ENCODE measurements around the gene NRSN2. TPM values are rescaled to one million over a fixed set of nuclear protein-coding genes. Genes with fewer than 3 reads are reported as not detected.

NRSN2 gene
- total RNA-seq, 1 donor from 2014 or later = 14.6 TPM

DNA sequence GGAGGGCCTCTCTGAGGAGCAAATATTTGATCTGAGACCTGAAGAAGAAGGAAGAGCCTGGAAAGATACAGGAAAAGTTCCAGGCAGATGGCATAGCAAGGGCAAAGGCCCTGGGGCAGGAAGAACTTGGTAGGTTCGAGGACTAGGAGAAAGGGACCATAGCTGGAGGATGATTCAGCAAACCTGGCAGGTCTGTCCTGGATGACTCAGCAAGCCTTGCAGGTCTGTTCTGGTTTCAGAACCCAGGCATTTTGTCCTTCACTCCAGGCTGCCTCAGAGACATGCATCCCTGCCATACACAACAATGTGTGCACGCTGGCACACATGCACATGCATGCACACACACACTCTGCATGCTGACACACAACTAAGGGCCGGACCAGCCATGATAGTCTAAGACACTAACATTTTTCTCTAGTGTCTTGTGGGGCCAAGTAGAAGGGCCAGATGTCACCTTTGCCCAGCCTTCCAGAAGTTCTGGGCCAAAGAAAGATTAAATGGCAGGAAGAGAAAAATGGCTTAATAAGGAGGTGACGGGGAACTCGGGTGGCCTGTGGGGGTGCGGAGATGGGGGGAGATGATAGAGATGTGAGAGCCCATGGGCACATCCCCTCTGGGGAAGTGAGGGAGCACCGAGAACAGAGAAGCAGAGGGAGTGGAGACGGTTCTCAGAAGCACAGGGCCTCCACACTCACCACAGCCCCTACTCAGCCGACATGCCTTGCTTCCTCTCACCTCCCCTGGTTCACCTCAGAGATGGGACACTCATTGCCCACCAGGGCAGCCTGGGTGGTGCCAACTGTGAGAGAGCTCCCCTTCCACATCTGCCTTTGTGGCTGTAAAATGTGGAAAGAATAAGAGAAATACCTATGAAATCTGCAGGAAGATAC lies 18.2 kb downstream of the NRSN2 start:
- Histone ChIP-seq H3K9ac (ENCODE audit: low read depth in 1 of 3, low read length in 3 of 3) (no peak overlapping the region), H3K4me1 (ENCODE audit: control insufficient read depth in 3 of 3, insufficient read depth in 3 of 3, low read length in 3 of 3) (peaks cover 0 to 6% (median 4%) of the 10 kb centered on the region in 3 donors), H3K4me3 (ENCODE audit: low read length in 3 of 3) (no peak overlapping the region), H3K27me3 (ENCODE audit: control insufficient read depth in 3 of 3, insufficient read depth in 3 of 3, low read length in 3 of 3) (peaks cover 0 to 4% (median under 1%) of the 10 kb centered on the region in 3 donors), H3K36me3 (ENCODE audit: control insufficient read depth in 3 of 3, insufficient read depth in 3 of 3, low read length in 3 of 3) (no peaks in the 10 kb centered on the region), H3K9me3 (ENCODE audit: control insufficient read depth in 3 of 3, low read length in 3 of 3) (no peaks in the 10 kb centered on the region), H3K27ac (ENCODE audit: low read depth, low read length) (no peak overlapping the region)

DNA sequence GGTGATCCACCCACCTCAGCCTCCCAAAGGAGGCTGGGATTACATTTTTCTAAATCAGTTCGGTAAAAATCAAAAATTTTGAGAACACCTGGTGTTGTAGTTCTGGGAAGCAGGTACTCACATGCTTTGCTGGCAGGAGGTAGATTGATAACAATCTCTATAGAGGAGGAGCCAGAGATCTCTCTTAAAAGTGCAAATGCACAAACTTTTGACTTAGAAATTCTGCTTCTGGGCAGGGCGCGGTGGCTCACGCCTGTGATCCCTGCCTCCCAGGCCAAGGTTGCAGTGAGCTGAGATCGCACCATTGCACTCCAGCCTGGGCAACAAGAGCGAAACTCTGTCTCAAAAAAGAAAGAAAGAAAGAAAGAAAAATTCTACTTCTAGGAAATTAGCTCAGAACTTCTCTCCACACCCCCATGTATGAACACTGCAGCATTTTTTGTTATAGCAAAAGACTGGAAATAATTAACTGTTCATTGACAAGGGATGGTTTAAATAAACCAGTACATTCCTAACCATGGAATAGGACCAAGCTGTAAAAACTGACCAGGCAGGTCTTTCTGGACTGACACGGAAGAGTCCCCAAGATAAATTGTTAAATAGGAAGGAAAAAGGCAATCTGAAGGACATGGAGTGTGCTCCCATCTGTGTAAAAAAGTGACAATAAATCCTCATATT lies 19.3 kb downstream of the NRSN2 start:
- Histone ChIP-seq H3K27ac (ENCODE audit: low read depth, low read length) (no peak overlapping the region), H3K4me1 (ENCODE audit: control insufficient read depth in 3 of 3, insufficient read depth in 3 of 3, low read length in 3 of 3) (peaks cover 0 to 9% (median 6%) of the 10 kb centered on the region in 3 donors), H3K9me3 (ENCODE audit: control insufficient read depth in 3 of 3, low read length in 3 of 3) (no peaks in the 10 kb centered on the region), H3K9ac (ENCODE audit: low read depth in 1 of 3, low read length in 3 of 3) (no peak overlapping the region), H3K27me3 (ENCODE audit: control insufficient read depth in 3 of 3, insufficient read depth in 3 of 3, low read length in 3 of 3) (peaks cover 0 to 3% (median 0%) of the 10 kb centered on the region in 3 donors), H3K36me3 (ENCODE audit: control insufficient read depth in 3 of 3, insufficient read depth in 3 of 3, low read length in 3 of 3) (no peaks in the 10 kb centered on the region), H3K4me3 (ENCODE audit: low read length in 3 of 3) (no peak overlapping the region)

GRCh38 chr20:366719-367485 lies 20.0 kb downstream of the NRSN2 start:
- H3K9me3 ChIP-seq (ENCODE audit: control insufficient read depth in 3 of 3, low read length in 3 of 3) = no peaks in the 10 kb centered on the region
- no peak overlapping the region for H3K9ac ChIP-seq (ENCODE audit: low read depth in 1 of 3, low read length in 3 of 3)
- H3K4me3 ChIP-seq (ENCODE audit: low read length in 3 of 3) = no peak overlapping the region
- no peaks in the 10 kb centered on the region for H3K36me3 ChIP-seq (ENCODE audit: control insufficient read depth in 3 of 3, insufficient read depth in 3 of 3, low read length in 3 of 3)
- peaks cover 0 to 3% (median 0%) of the 10 kb centered on the region in 3 donors for H3K27me3 ChIP-seq (ENCODE audit: control insufficient read depth in 3 of 3, insufficient read depth in 3 of 3, low read length in 3 of 3)
- peaks cover 6 to 16% (median 12%) of the 10 kb centered on the region in 3 donors for H3K4me1 ChIP-seq (ENCODE audit: control insufficient read depth in 3 of 3, insufficient read depth in 3 of 3, low read length in 3 of 3)
- H3K27ac ChIP-seq (ENCODE audit: low read depth, low read length) = no peak overlapping the region

DNA sequence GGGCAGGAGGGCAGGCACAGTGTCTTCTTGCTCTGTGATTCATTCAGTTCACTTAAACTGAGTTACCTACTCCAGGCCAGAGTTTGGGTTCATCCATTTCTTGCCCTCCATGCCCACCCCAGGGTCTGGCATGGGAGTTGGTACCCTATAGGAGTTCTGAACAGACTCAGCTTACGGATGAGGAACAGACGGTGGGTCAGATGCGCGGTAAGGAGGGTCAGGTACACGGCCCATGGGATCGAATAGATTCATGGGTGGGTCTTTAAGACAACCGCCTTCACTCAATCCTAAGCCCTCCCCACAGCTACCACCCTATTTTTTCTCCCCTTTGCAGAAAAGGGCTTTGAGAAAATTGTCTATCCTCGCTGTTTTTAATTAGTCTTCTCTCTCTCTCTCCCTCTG lies 20.6 kb downstream of the NRSN2 start:
- H3K27me3 ChIP-seq (ENCODE audit: control insufficient read depth in 3 of 3, insufficient read depth in 3 of 3, low read length in 3 of 3) = peaks cover 0 to 3% (median 0%) of the 10 kb centered on the region in 3 donors
- H3K9me3 ChIP-seq (ENCODE audit: control insufficient read depth in 3 of 3, low read length in 3 of 3) = no peaks in the 10 kb centered on the region
- H3K27ac ChIP-seq (ENCODE audit: low read depth, low read length) = no peak overlapping the region
- H3K36me3 ChIP-seq (ENCODE audit: control insufficient read depth in 3 of 3, insufficient read depth in 3 of 3, low read length in 3 of 3) = no peaks in the 10 kb centered on the region
- no peak overlapping the region for H3K4me3 ChIP-seq (ENCODE audit: low read length in 3 of 3)
- no peak overlapping the region for H3K9ac ChIP-seq (ENCODE audit: low read depth in 1 of 3, low read length in 3 of 3)
- H3K4me1 ChIP-seq (ENCODE audit: control insufficient read depth in 3 of 3, insufficient read depth in 3 of 3, low read length in 3 of 3) = peaks cover 11 to 20% (median 13%) of the 10 kb centered on the region in 3 donors

DNA sequence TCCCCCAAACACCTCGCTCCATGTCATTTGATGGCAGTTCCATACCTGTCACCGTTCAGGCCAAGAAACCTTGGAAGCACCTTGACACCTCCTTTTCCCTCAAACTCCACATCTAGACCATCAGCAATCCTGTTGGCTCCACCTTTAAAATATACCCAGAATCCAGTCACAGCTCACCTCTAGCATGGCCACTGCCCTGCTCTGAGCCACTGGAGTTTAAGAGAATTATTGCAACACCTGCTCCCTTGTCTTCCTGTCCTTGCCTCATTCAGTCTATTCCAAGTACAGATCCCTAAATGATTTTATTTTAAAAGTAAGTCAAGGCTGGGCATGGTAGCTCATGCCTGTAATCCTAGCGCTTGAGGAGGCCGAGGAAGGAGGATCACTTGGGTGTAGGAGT lies 22.0 kb downstream of the NRSN2 start:
- Histone ChIP-seq H3K4me3 (ENCODE audit: low read length in 3 of 3) (no peak overlapping the region), H3K36me3 (ENCODE audit: control insufficient read depth in 3 of 3, insufficient read depth in 3 of 3, low read length in 3 of 3) (no peaks in the 10 kb centered on the region), H3K27ac (ENCODE audit: low read depth, low read length) (no peak overlapping the region), H3K9me3 (ENCODE audit: control insufficient read depth in 3 of 3, low read length in 3 of 3) (no peaks in the 10 kb centered on the region), H3K9ac (ENCODE audit: low read depth in 1 of 3, low read length in 3 of 3) (no peak overlapping the region), H3K27me3 (ENCODE audit: control insufficient read depth in 3 of 3, insufficient read depth in 3 of 3, low read length in 3 of 3) (peaks cover 0 to 3% (median 0%) of the 10 kb centered on the region in 3 donors), H3K4me1 (ENCODE audit: control insufficient read depth in 3 of 3, insufficient read depth in 3 of 3, low read length in 3 of 3) (peaks cover 11 to 23% (median 15%) of the 10 kb centered on the region in 3 donors)

GRCh38 chr20:370151-370600 lies 23.3 kb downstream of the NRSN2 start:
- H3K36me3 ChIP-seq (ENCODE audit: control insufficient read depth in 3 of 3, insufficient read depth in 3 of 3, low read length in 3 of 3) = no peaks in the 10 kb centered on the region
- H3K9ac ChIP-seq (ENCODE audit: low read depth in 1 of 3, low read length in 3 of 3) = no peak overlapping the region
- no peak overlapping the region for H3K4me3 ChIP-seq (ENCODE audit: low read length in 3 of 3)
- H3K27me3 ChIP-seq (ENCODE audit: control insufficient read depth in 3 of 3, insufficient read depth in 3 of 3, low read length in 3 of 3) = peaks cover 0 to 3% (median 0%) of the 10 kb centered on the region in 3 donors
- H3K9me3 ChIP-seq (ENCODE audit: control insufficient read depth in 3 of 3, low read length in 3 of 3) = no peaks in the 10 kb centered on the region
- H3K4me1 ChIP-seq (ENCODE audit: control insufficient read depth in 3 of 3, insufficient read depth in 3 of 3, low read length in 3 of 3) = peaks cover 11 to 23% (median 15%) of the 10 kb centered on the region in 3 donors
- H3K27ac ChIP-seq (ENCODE audit: low read depth, low read length) = no peak overlapping the region

DNA sequence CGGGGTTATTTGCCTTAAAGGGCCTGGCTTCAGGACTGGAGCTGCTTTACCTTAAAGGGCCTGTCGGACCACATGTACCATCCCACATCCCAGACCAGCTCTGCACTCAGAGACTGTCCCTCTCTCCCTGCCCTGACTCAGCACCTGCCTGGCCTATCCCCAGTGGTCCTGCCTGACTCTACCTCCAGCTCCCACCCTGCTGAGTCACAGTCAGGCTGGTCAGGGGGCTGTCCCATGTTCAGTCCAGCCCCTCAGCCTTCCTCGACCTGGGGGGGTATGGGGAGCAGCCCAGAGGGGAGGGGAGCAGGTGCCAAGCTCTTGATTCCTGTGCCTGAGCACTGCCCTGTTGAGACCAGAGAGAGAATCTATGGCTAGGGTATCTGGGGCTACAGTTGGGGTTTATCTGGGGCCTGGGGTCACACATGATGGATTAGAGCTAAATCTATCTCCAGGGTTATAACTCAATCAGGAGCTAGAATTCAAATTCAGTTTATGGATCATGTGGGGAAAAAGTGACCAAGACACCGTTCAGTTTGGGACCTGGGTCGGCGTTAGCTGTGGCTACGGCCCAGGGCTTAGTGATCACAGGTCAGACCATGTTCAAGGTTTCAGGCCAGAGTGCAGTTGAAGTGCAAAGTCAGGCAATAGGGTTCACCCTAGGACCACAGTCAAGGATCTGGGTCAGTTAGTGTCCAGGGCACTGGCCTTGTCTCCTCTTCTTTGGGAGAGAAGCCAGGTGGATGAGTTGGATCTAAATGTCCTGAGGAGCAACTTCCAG lies 24.3 kb downstream of the NRSN2 start:
- Histone ChIP-seq H3K27me3 (ENCODE audit: control insufficient read depth in 3 of 3, insufficient read depth in 3 of 3, low read length in 3 of 3) (no peaks in the 10 kb centered on the region), H3K4me3 (ENCODE audit: low read length in 3 of 3) (no peak overlapping the region), H3K27ac (ENCODE audit: low read depth, low read length) (no peak overlapping the region), H3K9ac (ENCODE audit: low read depth in 1 of 3, low read length in 3 of 3) (no peak overlapping the region), H3K36me3 (ENCODE audit: control insufficient read depth in 3 of 3, insufficient read depth in 3 of 3, low read length in 3 of 3) (no peaks in the 10 kb centered on the region), H3K4me1 (ENCODE audit: control insufficient read depth in 3 of 3, insufficient read depth in 3 of 3, low read length in 3 of 3) (peaks cover 11 to 23% (median 15%) of the 10 kb centered on the region in 3 donors), H3K9me3 (ENCODE audit: control insufficient read depth in 3 of 3, low read length in 3 of 3) (no peaks in the 10 kb centered on the region)

DNA sequence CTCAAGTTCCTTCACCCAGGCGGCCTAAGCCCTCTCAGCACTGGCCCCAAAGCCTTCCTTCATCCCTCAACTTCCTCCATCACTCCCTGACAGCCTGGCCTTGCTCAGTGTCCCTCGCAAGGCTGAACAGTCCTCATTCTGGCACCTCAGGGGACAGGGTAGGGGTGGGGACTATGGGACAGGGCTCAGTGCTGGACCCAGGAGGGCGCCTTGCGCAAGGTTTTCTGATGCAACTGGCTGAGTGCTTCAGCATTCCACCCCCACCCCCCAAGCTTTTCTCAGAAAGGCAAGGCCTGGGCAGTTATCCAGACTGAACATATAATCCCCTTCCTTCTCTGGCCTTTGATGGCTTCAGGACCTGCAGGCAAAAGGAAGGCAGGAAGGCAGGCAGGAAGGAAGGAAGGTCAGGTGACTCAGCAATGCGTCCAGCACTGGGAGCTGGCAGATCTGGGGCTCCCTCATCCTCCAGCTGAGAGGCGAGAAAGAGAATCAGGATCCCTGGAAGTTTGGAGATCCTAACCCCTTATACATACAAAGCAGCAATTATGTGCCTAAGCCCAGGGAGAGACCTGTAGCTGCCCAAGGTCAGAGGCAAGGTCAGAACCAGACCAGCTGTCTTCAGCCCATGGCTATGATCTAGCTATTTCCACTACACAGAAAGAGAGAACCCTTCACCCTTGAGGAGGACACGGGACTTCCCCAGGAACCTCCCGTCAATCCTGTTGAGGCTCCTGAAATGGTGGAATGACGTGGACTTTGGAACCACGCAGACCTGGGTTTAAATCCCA lies 25.0 kb downstream of the NRSN2 start:
- Histone ChIP-seq H3K9ac (ENCODE audit: low read depth in 1 of 3, low read length in 3 of 3) (no peak overlapping the region), H3K36me3 (ENCODE audit: control insufficient read depth in 3 of 3, insufficient read depth in 3 of 3, low read length in 3 of 3) (no peaks in the 10 kb centered on the region), H3K4me3 (ENCODE audit: low read length in 3 of 3) (no peak overlapping the region), H3K9me3 (ENCODE audit: control insufficient read depth in 3 of 3, low read length in 3 of 3) (no peaks in the 10 kb centered on the region), H3K27ac (ENCODE audit: low read depth, low read length) (no peak overlapping the region), H3K27me3 (ENCODE audit: control insufficient read depth in 3 of 3, insufficient read depth in 3 of 3, low read length in 3 of 3) (no peaks in the 10 kb centered on the region), H3K4me1 (ENCODE audit: control insufficient read depth in 3 of 3, insufficient read depth in 3 of 3, low read length in 3 of 3) (peaks cover 11 to 23% (median 15%) of the 10 kb centered on the region in 3 donors)
